ENCODE measurements around the gene PRDM7.
"Not testable (repeated sequence)": the region's sequence is repeated elsewhere in the genome, so short reads cannot be mapped to it uniquely, and the experiment has no call there.

The PRDM7 gene

GRCh38 chr16:90077240-90077756, at the start of gene PRDM7:
TSS of gene PRDM7 (minus strand) at chr16:90077331. CDS start at chr16:90075910, 1,421 bp downstream.
- DNase-seq (ENCODE audit: low spot score): peak; percentile 96

DNA sequence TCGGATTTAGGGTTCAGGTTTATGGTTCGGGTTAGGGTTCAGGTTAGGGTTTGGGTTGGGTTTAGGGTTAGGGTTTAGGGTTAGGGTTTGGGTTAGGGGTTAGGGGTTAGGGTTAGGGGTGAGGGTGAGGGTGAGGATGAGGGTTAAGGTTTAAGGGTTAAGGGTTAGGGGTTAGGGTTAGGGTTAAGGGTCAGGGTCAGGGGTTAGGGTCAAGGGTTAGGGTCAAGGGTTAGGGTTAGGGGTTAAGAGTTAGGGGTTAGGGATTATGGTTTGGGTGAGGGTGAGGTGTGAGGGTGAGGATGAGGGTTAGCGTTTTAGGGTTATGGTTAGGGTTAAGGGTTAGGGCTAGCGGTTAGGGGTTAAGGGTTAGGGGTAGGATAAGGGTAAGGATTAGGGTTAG, 44.7 kb upstream of the PRDM7 start:
- DNase-seq (ENCODE audit: low spot score): not testable (repeated sequence)

GRCh38 chr16:90107617-90108016, 30.5 kb upstream of the PRDM7 start:
- not testable (repeated sequence) for DNase-seq (ENCODE audit: low spot score)

GRCh38 chr16:90107060-90107459, 29.9 kb upstream of the PRDM7 start:
- DNase-seq (ENCODE audit: low spot score): not testable (repeated sequence)

DNA sequence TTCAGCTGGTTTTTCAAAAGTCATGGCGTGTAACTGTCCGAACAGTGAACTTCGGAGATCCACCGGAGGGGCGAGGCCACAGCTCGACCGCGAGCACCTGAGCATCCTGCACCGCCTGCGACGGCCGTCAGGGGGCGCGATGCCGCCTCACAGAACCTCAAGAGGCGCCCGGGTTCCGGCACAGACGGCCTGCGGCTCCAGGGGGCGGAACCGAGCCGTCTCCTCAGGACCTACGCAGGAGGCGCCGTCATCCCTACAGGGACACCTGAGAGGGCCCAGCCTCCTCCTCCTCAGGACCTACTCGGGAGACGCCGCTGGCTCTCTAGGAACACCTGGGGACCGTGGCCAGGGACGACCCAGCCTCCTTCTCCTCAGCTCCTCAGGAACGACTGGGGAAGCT, 29.1 kb upstream of the PRDM7 start:
- DNase-seq (ENCODE audit: low spot score): peak; percentile 24

- DNase-seq (ENCODE audit: low spot score): not testable (repeated sequence)
Measured at GRCh38 chr16:90104725-90105124, 27.6 kb upstream of the PRDM7 start.

- DNase-seq (ENCODE audit: low spot score): not testable (repeated sequence)
Measured at GRCh38 chr16:90102086-90102884, 25.2 kb upstream of the PRDM7 start.

DNA sequence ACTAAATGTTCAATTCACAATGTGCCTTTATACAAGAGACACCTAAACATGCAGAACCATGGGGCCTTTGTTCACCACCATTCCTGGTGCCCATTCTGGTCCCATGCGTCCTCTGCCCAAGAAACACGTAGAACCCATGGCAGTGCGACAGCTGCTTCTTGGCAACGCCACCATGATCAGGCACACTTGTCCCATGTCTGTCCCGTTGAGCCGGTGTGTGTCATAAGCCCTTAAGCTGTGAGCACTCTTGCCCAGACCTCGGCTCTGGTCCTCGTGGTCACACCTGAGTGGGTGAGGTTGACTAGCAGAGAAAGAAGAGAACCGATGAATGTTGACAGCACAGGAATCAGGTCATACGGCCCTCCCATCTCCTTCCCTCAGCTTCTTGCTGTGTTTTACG, 24.2 kb upstream of the PRDM7 start:
- DNase-seq (ENCODE audit: low spot score): not testable (repeated sequence)

GRCh38 chr16:90100790-90101189, 23.7 kb upstream of the PRDM7 start:
- not testable (repeated sequence) for DNase-seq (ENCODE audit: low spot score)

DNA sequence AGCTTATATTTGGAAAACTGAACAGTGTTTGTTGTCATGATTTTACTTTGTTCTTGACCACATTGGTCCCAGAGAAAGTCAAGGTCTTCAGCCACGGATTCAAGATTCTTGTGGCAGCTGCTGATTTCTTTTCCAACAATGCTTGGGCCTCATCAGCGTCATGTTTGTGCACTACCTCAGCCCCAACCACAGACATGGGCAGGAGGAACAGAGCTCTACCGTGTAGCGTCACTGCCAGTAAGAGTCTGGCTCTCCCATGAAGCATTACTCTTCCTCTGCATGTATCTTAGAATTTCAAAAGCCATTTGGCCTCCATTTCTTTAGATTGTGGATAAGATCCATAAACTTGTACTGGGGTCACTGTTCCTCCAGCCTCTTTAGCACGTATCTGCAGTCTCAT, 23.1 kb upstream of the PRDM7 start:
- not testable (repeated sequence) for DNase-seq (ENCODE audit: low spot score)

DNA sequence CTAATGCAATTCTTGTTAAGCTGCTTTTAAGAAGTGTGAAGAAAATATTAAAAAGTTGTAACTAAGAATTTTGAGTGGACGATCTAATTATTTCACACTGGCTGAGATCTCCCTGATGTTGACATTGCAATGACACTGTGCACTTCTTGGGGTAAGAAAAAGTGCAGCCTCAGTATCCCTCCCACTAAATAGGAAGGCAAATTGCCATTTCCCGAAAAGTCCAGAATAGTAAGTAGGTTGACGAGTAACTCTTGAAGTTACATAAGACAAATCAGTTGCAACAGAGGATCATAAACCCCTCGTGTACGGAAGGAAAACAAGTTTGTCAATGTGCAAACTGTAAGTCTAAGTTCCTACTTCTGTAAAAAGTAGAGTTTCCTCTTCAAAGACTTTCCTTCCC, 21.8 kb upstream of the PRDM7 start:
- not testable (repeated sequence) for DNase-seq (ENCODE audit: low spot score)

- DNase-seq (ENCODE audit: low spot score): not testable (repeated sequence)
Measured at GRCh38 chr16:90097010-90097684, 20.0 kb upstream of the PRDM7 start.

- not testable (repeated sequence) for DNase-seq (ENCODE audit: low spot score)
Measured at GRCh38 chr16:90094791-90095190, 17.7 kb upstream of the PRDM7 start.

- not testable (repeated sequence) for DNase-seq (ENCODE audit: low spot score)
Measured at GRCh38 chr16:90094296-90094695, 17.2 kb upstream of the PRDM7 start.

- DNase-seq (ENCODE audit: low spot score): not testable (repeated sequence)
Measured at GRCh38 chr16:90093799-90094198, 16.7 kb upstream of the PRDM7 start.

- DNase-seq (ENCODE audit: low spot score): not testable (repeated sequence)
Measured at GRCh38 chr16:90092781-90093180, 15.7 kb upstream of the PRDM7 start.

- DNase-seq (ENCODE audit: low spot score): no peak
Measured at GRCh38 chr16:90084215-90084950, 7.3 kb upstream of the PRDM7 start.

GRCh38 chr16:90083139-90083538, 6.0 kb upstream of the PRDM7 start:
- no peak for DNase-seq (ENCODE audit: low spot score)

DNA sequence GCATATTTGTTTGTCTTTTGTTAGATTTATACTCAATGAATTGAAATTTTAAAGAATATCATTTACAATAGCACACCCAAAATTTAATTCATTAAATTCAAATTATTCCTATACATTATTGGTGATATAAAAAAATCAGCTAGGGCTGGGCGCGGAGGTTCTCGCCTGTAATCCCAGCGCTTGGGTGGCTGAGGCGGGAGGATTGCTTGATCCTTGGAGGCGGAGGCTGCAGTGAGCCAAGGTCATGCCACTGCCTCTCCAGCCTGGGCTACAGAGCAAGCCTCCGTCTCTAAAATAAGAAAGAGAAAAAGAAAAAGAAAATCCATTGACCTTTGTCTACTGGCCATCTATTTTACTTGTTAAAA, 4.5 kb upstream of the PRDM7 start:
- DNase-seq (ENCODE audit: low spot score): no peak

DNA sequence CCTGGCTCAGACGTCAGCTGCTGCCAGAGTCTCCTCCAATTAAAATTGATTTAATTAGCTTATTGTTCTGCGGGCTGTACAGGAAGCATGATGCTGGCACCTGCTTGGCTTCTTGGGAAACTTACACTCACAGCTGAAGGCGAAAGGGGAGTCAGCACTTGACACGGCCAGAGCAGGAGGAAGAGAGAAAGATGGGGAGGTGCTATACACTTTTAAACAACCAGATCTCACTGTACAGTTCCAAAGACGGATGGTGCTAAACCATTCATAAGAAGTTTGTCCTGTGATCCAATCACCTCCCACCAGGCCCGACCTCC, 1.4 kb upstream of the PRDM7 start:
- no peak for DNase-seq (ENCODE audit: low spot score)

DNA sequence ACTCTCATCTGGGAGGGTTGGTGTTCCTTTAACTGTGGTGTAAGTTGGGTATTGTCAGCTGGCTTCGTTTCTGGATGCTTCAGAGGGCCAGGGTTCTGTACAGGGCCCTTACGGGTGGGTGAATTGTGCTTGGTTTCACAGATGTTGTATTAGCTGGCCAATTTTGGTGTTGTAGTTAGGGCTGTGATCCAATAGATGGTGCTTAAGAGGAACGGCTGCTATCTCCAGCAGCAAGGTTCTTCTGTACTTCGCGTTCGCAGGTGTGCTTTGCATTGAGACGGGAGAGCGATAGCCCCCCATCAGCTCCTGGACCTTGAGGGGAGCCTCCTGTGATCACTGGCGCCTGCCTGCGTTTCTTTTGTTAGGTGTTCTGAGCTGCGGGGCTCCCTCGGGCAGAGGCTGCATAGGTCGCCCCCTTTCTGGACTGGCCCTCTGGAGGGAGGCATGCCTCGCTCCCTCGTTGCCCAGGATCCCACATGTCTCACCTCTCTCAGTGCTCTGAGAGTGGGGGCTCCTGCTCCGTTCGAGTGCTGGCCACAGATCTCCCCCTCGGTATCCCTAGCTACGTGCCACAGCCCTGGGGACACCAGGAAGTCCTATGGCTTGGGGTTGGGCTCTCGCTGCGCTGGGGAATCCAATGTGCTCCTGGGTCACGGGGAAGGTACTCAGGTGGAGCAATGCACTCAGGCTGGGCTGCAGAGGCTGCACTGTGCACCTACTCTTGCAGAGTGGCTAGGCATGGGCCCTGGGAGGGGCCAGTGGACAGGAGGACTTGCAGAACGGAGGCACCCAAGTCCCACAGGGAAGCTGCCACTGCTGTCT, 837 bp upstream of the PRDM7 start:
- DNase-seq (ENCODE audit: low spot score): peak; percentile 62

All from CD4-positive, alpha-beta T cell treated with Interleukin-2 at 100 ng/mL for 4 hours (primary cell).